ES-I3 (cell line): ENCODE measurements around the gene DOK1.

ENCODE experiments used
- H3K36me3 ChIP-seq: 2 replicates; pipeline ENCODE4 v1.6.1; 2013; ENCODE audit warnings: mild to moderate bottlenecking, low read length, control low read depth, moderate library complexity; ENCODE audit not compliant: insufficient read depth
- H3K4me1 ChIP-seq: 2 replicates; pipeline ENCODE4 v1.6.1; 2013; ENCODE audit warnings: mild to moderate bottlenecking, control low read depth, low read length; ENCODE audit not compliant: insufficient read depth
- H3K9ac ChIP-seq: 2 replicates; pipeline ENCODE4 v1.6.1; 2013; ENCODE audit warnings: low read depth, mild to moderate bottlenecking, low read length, moderate library complexity
- H3K9me3 ChIP-seq: 2 replicates; pipeline ENCODE4 v1.6.1; 2013; ENCODE audit warnings: mild to moderate bottlenecking, low read length, moderate library complexity; ENCODE audit not compliant: control insufficient read depth, insufficient read depth

DOK1 gene

GRCh38 chr2:74581463-74581862 is 26.9 kb downstream of the DOK1 start:
- Histone ChIP-seq H3K9ac (no peak overlapping the region), H3K4me1 (peaks cover 23% of the 10 kb centered on the region), H3K9me3 (no peaks in the 10 kb centered on the region), H3K36me3 (no peaks in the 10 kb centered on the region)

GRCh38 chr2:74582184-74582583 is 27.7 kb downstream of the DOK1 start:
- H3K9ac ChIP-seq, result no peak overlapping the region
- no peaks in the 10 kb centered on the region for H3K9me3 ChIP-seq
- no peaks in the 10 kb centered on the region for H3K36me3 ChIP-seq
- H3K4me1 ChIP-seq, result peaks cover 23% of the 10 kb centered on the region

- peaks cover 23% of the 10 kb centered on the region for H3K4me1 ChIP-seq
- no peak overlapping the region for H3K9ac ChIP-seq
- no peaks in the 10 kb centered on the region for H3K36me3 ChIP-seq
- no peaks in the 10 kb centered on the region for H3K9me3 ChIP-seq
These were observed 29.0 kb downstream of the DOK1 start for GRCh38 chr2:74583504-74583903.

GRCh38 chr2:74584088-74584645 is 29.6 kb downstream of the DOK1 start:
- H3K9me3 ChIP-seq, result no peaks in the 10 kb centered on the region
- H3K36me3 ChIP-seq, result no peaks in the 10 kb centered on the region
- H3K4me1 ChIP-seq, result peaks cover 23% of the 10 kb centered on the region
- no peak overlapping the region for H3K9ac ChIP-seq

GRCh38 chr2:74585406-74586185 is 31.1 kb downstream of the DOK1 start:
- H3K36me3 ChIP-seq, result no peaks in the 10 kb centered on the region
- H3K4me1 ChIP-seq, result peaks cover 23% of the 10 kb centered on the region
- H3K9ac ChIP-seq, result no peak overlapping the region
- H3K9me3 ChIP-seq, result no peaks in the 10 kb centered on the region

GRCh38 chr2:74587664-74588277 is 33.3 kb downstream of the DOK1 start:
- no peak overlapping the region for H3K9ac ChIP-seq
- H3K9me3 ChIP-seq, result no peaks in the 10 kb centered on the region
- peaks cover 23% of the 10 kb centered on the region for H3K4me1 ChIP-seq
- no peaks in the 10 kb centered on the region for H3K36me3 ChIP-seq

GRCh38 chr2:74588664-74589063 is 34.1 kb downstream of the DOK1 start:
- Histone ChIP-seq H3K9ac (no peak overlapping the region), H3K9me3 (no peaks in the 10 kb centered on the region), H3K36me3 (no peaks in the 10 kb centered on the region), H3K4me1 (peaks cover 18% of the 10 kb centered on the region)

- Histone ChIP-seq H3K9ac (no peak overlapping the region), H3K36me3 (no peaks in the 10 kb centered on the region), H3K9me3 (no peaks in the 10 kb centered on the region), H3K4me1 (no peaks in the 10 kb centered on the region)
These were observed 39.6 kb downstream of the DOK1 start for GRCh38 chr2:74593826-74594772.

GRCh38 chr2:74596584-74596983 is 42.1 kb downstream of the DOK1 start:
- Histone ChIP-seq H3K9ac (no peak overlapping the region), H3K4me1 (no peaks in the 10 kb centered on the region), H3K9me3 (no peaks in the 10 kb centered on the region), H3K36me3 (no peaks in the 10 kb centered on the region)

GRCh38 chr2:74597410-74597809 is 42.9 kb downstream of the DOK1 start:
- no peaks in the 10 kb centered on the region for H3K9me3 ChIP-seq
- no peaks in the 10 kb centered on the region for H3K36me3 ChIP-seq
- no peaks in the 10 kb centered on the region for H3K4me1 ChIP-seq
- H3K9ac ChIP-seq, result no peak overlapping the region

GRCh38 chr2:74599676-74600075 is 45.2 kb downstream of the DOK1 start:
- Histone ChIP-seq H3K4me1 (no peaks in the 10 kb centered on the region), H3K36me3 (no peaks in the 10 kb centered on the region), H3K9ac (no peak overlapping the region), H3K9me3 (no peaks in the 10 kb centered on the region)

GRCh38 chr2:74602586-74603281 is 48.2 kb downstream of the DOK1 start:
- no peaks in the 10 kb centered on the region for H3K9me3 ChIP-seq
- H3K9ac ChIP-seq, result no peak overlapping the region
- no peaks in the 10 kb centered on the region for H3K36me3 ChIP-seq
- no peaks in the 10 kb centered on the region for H3K4me1 ChIP-seq

- Histone ChIP-seq H3K9me3 (no peaks in the 10 kb centered on the region; the same call in 1 of the 2 replicates), H3K9ac (no peak overlapping the region), H3K36me3 (no peaks in the 10 kb centered on the region), H3K4me1 (no peaks in the 10 kb centered on the region)
These were observed 48.9 kb downstream of the DOK1 start for GRCh38 chr2:74603282-74604000.
